ENCODE results near the gene AFF3. TPM values are rescaled to one million over a fixed set of nuclear protein-coding genes. Genes with fewer than 3 reads are reported as not detected.

The AFF3 gene
- total RNA-seq, 1 experiment from 2014 or later: not detected

- POLR2A ChIA-PET (ENCODE audit: low non-redundant PET): no interaction called here
- no peak overlapping the region for H3K4me3 ChIP-seq (ENCODE audit: low read depth, low read length, poor library complexity, severe bottlenecking)
- no peak for TF ChIP-seq EZH2 (IDR thresholded peaks at IDR 0.05; ENCODE audit: borderline replicate concordance, low read depth, low read length, poor library complexity, severe bottlenecking)
- TF ChIP-seq, protein P1, sequence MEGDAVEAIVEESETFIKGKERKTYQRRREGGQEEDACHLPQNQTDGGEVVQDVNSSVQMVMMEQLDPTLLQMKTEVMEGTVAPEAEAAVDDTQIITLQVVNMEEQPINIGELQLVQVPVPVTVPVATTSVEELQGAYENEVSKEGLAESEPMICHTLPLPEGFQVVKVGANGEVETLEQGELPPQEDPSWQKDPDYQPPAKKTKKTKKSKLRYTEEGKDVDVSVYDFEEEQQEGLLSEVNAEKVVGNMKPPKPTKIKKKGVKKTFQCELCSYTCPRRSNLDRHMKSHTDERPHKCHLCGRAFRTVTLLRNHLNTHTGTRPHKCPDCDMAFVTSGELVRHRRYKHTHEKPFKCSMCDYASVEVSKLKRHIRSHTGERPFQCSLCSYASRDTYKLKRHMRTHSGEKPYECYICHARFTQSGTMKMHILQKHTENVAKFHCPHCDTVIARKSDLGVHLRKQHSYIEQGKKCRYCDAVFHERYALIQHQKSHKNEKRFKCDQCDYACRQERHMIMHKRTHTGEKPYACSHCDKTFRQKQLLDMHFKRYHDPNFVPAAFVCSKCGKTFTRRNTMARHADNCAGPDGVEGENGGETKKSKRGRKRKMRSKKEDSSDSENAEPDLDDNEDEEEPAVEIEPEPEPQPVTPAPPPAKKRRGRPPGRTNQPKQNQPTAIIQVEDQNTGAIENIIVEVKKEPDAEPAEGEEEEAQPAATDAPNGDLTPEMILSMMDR (conservative IDR thresholded peaks at IDR 0.05; ENCODE audit: low read depth, low read length): no peak
- CTCF ChIA-PET: no interaction called here
- no peaks in the 10 kb centered on the region for H3K9me3 ChIP-seq (ENCODE audit: low read depth, low read length, poor library complexity, severe bottlenecking)
- no peak overlapping the region for H3K27ac ChIP-seq (ENCODE audit: low read depth, low read length, poor library complexity, severe bottlenecking)
- peaks cover 21% of the 10 kb centered on the region for H3K27me3 ChIP-seq (replicated peaks; ENCODE audit: insufficient read depth, low read depth, low read length, poor library complexity)
- DNase-seq (ENCODE audit: low spot score): no peak
- H3K36me3 ChIP-seq (ENCODE audit: insufficient read depth, low read length, poor library complexity, severe bottlenecking): no peaks in the 10 kb centered on the region
- intact Hi-C loops (cut with micrococcal nuclease; ENCODE audit: unreplicated experiment): loop anchor here (10.0 kb wide), 2 partner anchors 431 to 851 kb away; no protein-coding TSS in a partner anchor
- BruUV-seq (replicated peaks): no TSS peak
- no peaks in the 10 kb centered on the region for H3K4me1 ChIP-seq (ENCODE audit: insufficient read depth, low read length, poor library complexity, severe bottlenecking)
Measured at GRCh38 chr2:99496021-99496420, 646.4 kb downstream of the AFF3 start.

Other genes with a start within 250 kb of the AFF3 start
- gene LONRF2, start 179.9 kb upstream of the AFF3 start, total RNA-seq (2021): 3.5 and 3.8 TPM in 2 replicates

Data from A673 (cell line).